Left hindlimb (tissue), 1 donor: ENCODE results near the gene FAM20B.
"Not testable (repeated sequence)": the region's sequence is repeated elsewhere in the genome, so short reads cannot be mapped to it uniquely, and the experiment has no call there.

ENCODE experiments used
- DNase-seq: peaks from one replicate; pipeline ENCODE4 v3.0.0-alpha.2; 2018

The FAM20B gene

GRCh38 chr1:179023946-179024650 lies 1.6 kb upstream of the FAM20B start:
- no peak for DNase-seq

GRCh38 chr1:179025975-179026812 lies 500 bp downstream of the FAM20B start:
- peak; percentile 75 for DNase-seq

- no peak for DNase-seq
Observed at GRCh38 chr1:179026813-179027669, 1.3 kb downstream of the FAM20B start.

GRCh38 chr1:179029321-179029759 lies 3.6 kb downstream of the FAM20B start:
- DNase-seq, result no peak

GRCh38 chr1:179030130-179030529 lies 4.4 kb downstream of the FAM20B start:
- no peak for DNase-seq

- no peak for DNase-seq
Observed at GRCh38 chr1:179030683-179031082, 5.0 kb downstream of the FAM20B start.

- DNase-seq, result no peak
Observed at GRCh38 chr1:179031284-179031683, 5.6 kb downstream of the FAM20B start.

- DNase-seq, result no peak
Observed at GRCh38 chr1:179031855-179032513, 6.3 kb downstream of the FAM20B start.

- DNase-seq, result no peak
Observed at GRCh38 chr1:179034720-179035119, 9.0 kb downstream of the FAM20B start.

- no peak for DNase-seq
Observed at GRCh38 chr1:179036844-179037465, 11.3 kb downstream of the FAM20B start.

GRCh38 chr1:179038528-179039281 lies 13.0 kb downstream of the FAM20B start:
- DNase-seq, result no peak

- DNase-seq, result not testable (repeated sequence)
Observed at GRCh38 chr1:179039502-179040174, 13.9 kb downstream of the FAM20B start.

- DNase-seq, result not testable (repeated sequence)
Observed at GRCh38 chr1:179040175-179040551, 14.5 kb downstream of the FAM20B start.

- DNase-seq, result no peak
Observed at GRCh38 chr1:179042087-179042486, 16.4 kb downstream of the FAM20B start.

GRCh38 chr1:179042700-179043099 lies 17.0 kb downstream of the FAM20B start:
- no peak for DNase-seq

- DNase-seq, result no peak
Observed at GRCh38 chr1:179043266-179043665, 17.6 kb downstream of the FAM20B start.

- DNase-seq, result no peak
Observed at GRCh38 chr1:179043907-179044306, 18.2 kb downstream of the FAM20B start.

GRCh38 chr1:179046808-179047635 lies 21.3 kb downstream of the FAM20B start:
- DNase-seq, result no peak

- no peak for DNase-seq
Observed at GRCh38 chr1:179047636-179047997, 21.9 kb downstream of the FAM20B start.
